Activated naive CD8-positive, alpha-beta T cell treated with anti-CD3 and anti-CD28 coated beads for 36 hours (primary cell): Measurements from ENCODE around the gene SRL. TPM values are rescaled to one million over a fixed set of nuclear protein-coding genes. Genes with fewer than 3 reads are reported as not detected.
A peak's percentile ranks its signal among the peaks of the same experiment; 100 is the strongest.

ENCODE experiments used
- DNase-seq: peaks from one replicate; pipeline ENCODE4 v3.0.0; 2021
- H3K27ac Mint-ChIP-seq: one replicate; pipeline ENCODE4 v1.8.0; 2022; ENCODE audit warnings: mild to moderate bottlenecking, moderate library complexity, mixed read lengths
- H3K27me3 Mint-ChIP-seq: one replicate; pipeline ENCODE4 v1.8.0; 2022; ENCODE audit warnings: mild to moderate bottlenecking, mixed read lengths
- H3K36me3 Mint-ChIP-seq: one replicate; pipeline ENCODE4 v1.8.0; 2021; ENCODE audit warnings: mild to moderate bottlenecking, mixed read lengths
- H3K4me1 Mint-ChIP-seq: one replicate; pipeline ENCODE4 v1.8.0; 2021; ENCODE audit warnings: mixed read lengths
- H3K4me3 Mint-ChIP-seq: one replicate; pipeline ENCODE4 v1.8.0; 2022; ENCODE audit warnings: mild to moderate bottlenecking, moderate library complexity, mixed read lengths
- H3K9me3 Mint-ChIP-seq: one replicate; pipeline ENCODE4 v1.8.0; 2022; ENCODE audit warnings: mixed read lengths
- total RNA-seq, 2 experiments: library from RNA; stranded (reverse); gene quantifications; one replicate each; pipeline ENCODE4 v1.2.3, GENCODE V29; 2021

SRL gene
- total RNA-seq, 2 experiments from 2014 or later, result not detected

- Mint-ChIP-seq H3K36me3 (no peaks in the 10 kb centered on the region), H3K9me3 (no peaks in the 10 kb centered on the region), H3K27me3 (peaks cover 10% of the 10 kb centered on the region), H3K4me1 (peaks cover 14% of the 10 kb centered on the region), H3K4me3 (no peak overlapping the region), H3K27ac (no peak overlapping the region)
- DNase-seq, result no peak
Measured at GRCh38 chr16:4204521-4204920, 37.4 kb downstream of the SRL start.

- no peak overlapping the region for H3K27ac Mint-ChIP-seq
- H3K9me3 Mint-ChIP-seq, result no peaks in the 10 kb centered on the region
- H3K27me3 Mint-ChIP-seq, result peaks cover 10% of the 10 kb centered on the region
- no peak overlapping the region for H3K4me3 Mint-ChIP-seq
- no peaks in the 10 kb centered on the region for H3K36me3 Mint-ChIP-seq
- DNase-seq, result no peak
- peaks cover 14% of the 10 kb centered on the region for H3K4me1 Mint-ChIP-seq
Measured at GRCh38 chr16:4203748-4204147, 38.1 kb downstream of the SRL start.

- H3K4me1 Mint-ChIP-seq, result peaks cover 14% of the 10 kb centered on the region
- no peak overlapping the region for H3K4me3 Mint-ChIP-seq
- H3K36me3 Mint-ChIP-seq, result no peaks in the 10 kb centered on the region
- peaks cover 10% of the 10 kb centered on the region for H3K27me3 Mint-ChIP-seq
- H3K9me3 Mint-ChIP-seq, result no peaks in the 10 kb centered on the region
- DNase-seq, result no peak
- H3K27ac Mint-ChIP-seq, result no peak overlapping the region
Measured at GRCh38 chr16:4202615-4203345, 39.1 kb downstream of the SRL start.

GRCh38 chr16:4200781-4201137 lies 41.1 kb downstream of the SRL start:
- Mint-ChIP-seq H3K4me1 (peaks cover 6% of the 10 kb centered on the region), H3K27me3 (peaks cover 6% of the 10 kb centered on the region), H3K27ac (no peak overlapping the region), H3K4me3 (no peak overlapping the region), H3K36me3 (no peaks in the 10 kb centered on the region), H3K9me3 (no peaks in the 10 kb centered on the region)
- no peak for DNase-seq

GRCh38 chr16:4200000-4200780 lies 41.7 kb downstream of the SRL start:
- peak; percentile 39 for DNase-seq
- H3K27me3 Mint-ChIP-seq, result peaks cover 6% of the 10 kb centered on the region
- H3K4me1 Mint-ChIP-seq, result peaks cover 6% of the 10 kb centered on the region
- H3K27ac Mint-ChIP-seq, result no peak overlapping the region
- H3K4me3 Mint-ChIP-seq, result no peak overlapping the region
- no peaks in the 10 kb centered on the region for H3K36me3 Mint-ChIP-seq
- H3K9me3 Mint-ChIP-seq, result no peaks in the 10 kb centered on the region

GRCh38 chr16:4198816-4199215 lies 43.1 kb downstream of the SRL start:
- H3K4me3 Mint-ChIP-seq, result no peak overlapping the region
- H3K36me3 Mint-ChIP-seq, result no peaks in the 10 kb centered on the region
- H3K27me3 Mint-ChIP-seq, result peaks cover 6% of the 10 kb centered on the region
- peaks cover 6% of the 10 kb centered on the region for H3K4me1 Mint-ChIP-seq
- H3K9me3 Mint-ChIP-seq, result no peaks in the 10 kb centered on the region
- no peak overlapping the region for H3K27ac Mint-ChIP-seq
- DNase-seq, result no peak

- Mint-ChIP-seq H3K27ac (no peak overlapping the region), H3K9me3 (no peaks in the 10 kb centered on the region), H3K36me3 (no peaks in the 10 kb centered on the region), H3K4me3 (no peak overlapping the region), H3K27me3 (no peaks in the 10 kb centered on the region), H3K4me1 (no peaks in the 10 kb centered on the region)
- DNase-seq, result no peak
Measured at GRCh38 chr16:4194661-4195060, 47.2 kb downstream of the SRL start.

- Mint-ChIP-seq H3K4me1 (no peaks in the 10 kb centered on the region), H3K27me3 (no peaks in the 10 kb centered on the region), H3K27ac (no peak overlapping the region), H3K9me3 (no peaks in the 10 kb centered on the region), H3K4me3 (no peak overlapping the region), H3K36me3 (no peaks in the 10 kb centered on the region)
- no peak for DNase-seq
Measured at GRCh38 chr16:4193920-4194319, 48.0 kb downstream of the SRL start.

- Mint-ChIP-seq H3K4me1 (no peaks in the 10 kb centered on the region), H3K36me3 (no peaks in the 10 kb centered on the region), H3K27me3 (no peaks in the 10 kb centered on the region), H3K4me3 (no peak overlapping the region), H3K9me3 (no peaks in the 10 kb centered on the region), H3K27ac (no peak overlapping the region)
- DNase-seq, result no peak
Measured at GRCh38 chr16:4192206-4192605, 49.7 kb downstream of the SRL start.

GRCh38 chr16:4190712-4191333 lies 51.1 kb downstream of the SRL start:
- Mint-ChIP-seq H3K4me1 (no peaks in the 10 kb centered on the region), H3K4me3 (no peak overlapping the region), H3K36me3 (no peaks in the 10 kb centered on the region), H3K9me3 (no peaks in the 10 kb centered on the region), H3K27ac (no peak overlapping the region), H3K27me3 (peaks cover 3% of the 10 kb centered on the region)
- no peak for DNase-seq

- H3K9me3 Mint-ChIP-seq, result no peaks in the 10 kb centered on the region
- no peak for DNase-seq
- no peak overlapping the region for H3K27ac Mint-ChIP-seq
- no peaks in the 10 kb centered on the region for H3K36me3 Mint-ChIP-seq
- H3K4me1 Mint-ChIP-seq, result no peaks in the 10 kb centered on the region
- no peak overlapping the region for H3K4me3 Mint-ChIP-seq
- H3K27me3 Mint-ChIP-seq, result peaks cover 3% of the 10 kb centered on the region
Measured at GRCh38 chr16:4190086-4190485, 51.8 kb downstream of the SRL start.

GRCh38 chr16:4184038-4184702 lies 57.7 kb downstream of the SRL start:
- Mint-ChIP-seq H3K36me3 (no peaks in the 10 kb centered on the region), H3K27me3 (peaks cover 7% of the 10 kb centered on the region), H3K4me1 (peaks cover 9% of the 10 kb centered on the region), H3K4me3 (peak overlapping the region; percentile 75), H3K27ac (no peak overlapping the region), H3K9me3 (no peaks in the 10 kb centered on the region)
- DNase-seq, result no peak

- H3K9me3 Mint-ChIP-seq, result no peaks in the 10 kb centered on the region
Measured at GRCh38 chr16:4183237-4184037, 58.4 kb downstream of the SRL start.

GRCh38 chr16:4182581-4183236 lies 59.2 kb downstream of the SRL start:
- peak overlapping the region; percentile 80 for H3K4me3 Mint-ChIP-seq
- no peak for DNase-seq
- no peaks in the 10 kb centered on the region for H3K9me3 Mint-ChIP-seq
- H3K4me1 Mint-ChIP-seq, result peaks cover 9% of the 10 kb centered on the region
- peak overlapping the region; percentile 82 for H3K27ac Mint-ChIP-seq
- no peaks in the 10 kb centered on the region for H3K36me3 Mint-ChIP-seq
- H3K27me3 Mint-ChIP-seq, result peaks cover 7% of the 10 kb centered on the region

More at GRCh38 chr16:4183237-4184037, 58.4 kb downstream of the SRL start:
- peak overlapping the region; percentile 82 for H3K27ac Mint-ChIP-seq
- H3K4me3 Mint-ChIP-seq, result peak overlapping the region; percentile 80
- no peaks in the 10 kb centered on the region for H3K36me3 Mint-ChIP-seq
- H3K27me3 Mint-ChIP-seq, result peaks cover 7% of the 10 kb centered on the region
- peak; percentile 96 for DNase-seq
- peaks cover 9% of the 10 kb centered on the region for H3K4me1 Mint-ChIP-seq
